ENCODE data around the gene RANBP3.

RANBP3 gene

GRCh38 chr19:5926641-5927440 is 51.1 kb downstream of the RANBP3 start:
- DNase-seq (ENCODE audit: low spot score) = no peak

- no peak for DNase-seq (ENCODE audit: low spot score)
These were observed 52.0 kb downstream of the RANBP3 start for GRCh38 chr19:5925830-5926427.

- DNase-seq (ENCODE audit: low spot score) = no peak
These were observed 54.6 kb downstream of the RANBP3 start for GRCh38 chr19:5923356-5923755.

- no peak for DNase-seq (ENCODE audit: low spot score)
These were observed 55.8 kb downstream of the RANBP3 start for GRCh38 chr19:5922161-5922545.

- DNase-seq (ENCODE audit: low spot score) = no peak
These were observed 56.3 kb downstream of the RANBP3 start for GRCh38 chr19:5921516-5922160.

- DNase-seq (ENCODE audit: low spot score) = no peak
These were observed 59.4 kb downstream of the RANBP3 start for GRCh38 chr19:5918463-5919079.

GRCh38 chr19:5917431-5918107 is 60.4 kb downstream of the RANBP3 start:
- no peak for DNase-seq (ENCODE audit: low spot score)

GRCh38 chr19:5916181-5916708 is 61.7 kb downstream of the RANBP3 start:
- DNase-seq (ENCODE audit: low spot score) = no peak

- no peak for DNase-seq (ENCODE audit: low spot score)
These were observed 62.2 kb downstream of the RANBP3 start for GRCh38 chr19:5915782-5916165.

GRCh38 chr19:5914946-5915781 is 62.8 kb downstream of the RANBP3 start:
- no peak for DNase-seq (ENCODE audit: low spot score)

GRCh38 chr19:5914358-5914774 is 63.6 kb downstream of the RANBP3 start:
- no peak for DNase-seq (ENCODE audit: low spot score)

GRCh38 chr19:5913739-5914357 is 64.1 kb downstream of the RANBP3 start, which contains the start of gene CAPS:
Gene CAPS (plus strand): TSS chr19:5914254. CDS start chr19:5914407, 153 bp downstream.
- DNase-seq (ENCODE audit: low spot score) = no peak

- DNase-seq (ENCODE audit: low spot score) = no peak
These were observed 66.6 kb downstream of the RANBP3 start for GRCh38 chr19:5911366-5911765.

GRCh38 chr19:5910638-5910907 is 67.4 kb downstream of the RANBP3 start:
- no peak for DNase-seq (ENCODE audit: low spot score)

GRCh38 chr19:5908773-5909442 is 69.0 kb downstream of the RANBP3 start:
- DNase-seq (ENCODE audit: low spot score) = no peak

- no peak for DNase-seq (ENCODE audit: low spot score)
These were observed 70.7 kb downstream of the RANBP3 start for GRCh38 chr19:5907241-5907640.

- DNase-seq (ENCODE audit: low spot score) = no peak
These were observed 72.7 kb downstream of the RANBP3 start for GRCh38 chr19:5905114-5905778.

GRCh38 chr19:5904352-5905113 is 73.4 kb downstream of the RANBP3 start, which contains the start of gene VMAC:
Gene VMAC (plus strand): TSS chr19:5904872. CDS start chr19:5904891, 19 bp downstream.
- peak; percentile 100 for DNase-seq (ENCODE audit: low spot score)

Measured in hematopoietic multipotent progenitor cell treated with erythropoietin and hydrocortisone succinate and interleukin-3 and kit ligand, for 17 days (in vitro differentiated cells).